ENCODE measurements around the gene TGM4.

The TGM4 gene

DNA sequence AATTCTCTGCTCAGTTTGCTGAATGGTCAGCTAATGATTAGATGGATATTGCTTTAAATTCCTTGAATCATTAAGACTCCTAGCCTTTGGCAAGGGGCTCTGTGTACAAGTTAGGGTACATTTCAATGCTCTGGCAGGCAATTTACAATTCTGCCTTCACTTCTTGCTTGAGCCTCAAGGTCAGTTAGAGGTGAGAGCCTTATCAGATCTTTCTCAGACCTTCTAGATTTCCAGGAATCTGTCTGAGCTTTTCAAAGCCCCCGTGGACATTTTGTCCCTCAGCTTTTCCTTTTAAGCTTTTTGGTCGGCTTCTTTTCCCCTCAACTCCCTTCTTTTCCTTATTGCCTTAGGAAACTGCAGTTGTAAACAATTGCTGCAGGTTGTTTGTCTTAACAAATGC is 34.7 kb downstream of the TGM4 start:
- no peak for ATAC-seq (ENCODE audit: low read depth)
- TF ChIP-seq CTCF (IDR thresholded peaks at IDR 0.05; ENCODE audit: poor library complexity, severe bottlenecking) = no peak
- H3K27ac ChIP-seq (ENCODE audit: poor library complexity, severe bottlenecking) = no peak overlapping the region

DNA sequence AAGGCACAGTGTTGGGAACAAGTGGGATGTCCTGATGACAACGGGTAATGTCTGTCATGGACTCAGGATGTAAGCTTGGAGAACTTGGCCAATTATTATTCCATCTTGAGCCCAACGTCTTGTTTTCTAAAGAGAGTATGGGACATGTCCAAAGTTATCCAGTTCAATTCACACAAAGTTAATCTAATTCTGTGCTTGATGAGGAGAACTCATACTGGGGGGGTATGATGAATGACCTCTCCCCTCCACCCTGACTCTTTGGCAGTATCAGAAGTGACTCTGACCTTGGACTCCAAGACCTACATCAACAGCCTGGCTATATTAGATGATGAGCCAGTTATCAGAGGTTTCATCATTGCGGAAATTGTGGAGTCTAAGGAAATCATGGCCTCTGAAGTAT is 36.3 kb downstream of the TGM4 start:
- Histone ChIP-seq H3K27ac (ENCODE audit: poor library complexity, severe bottlenecking) (no peak overlapping the region), H3K4me1 (ENCODE audit: insufficient read depth, poor library complexity, severe bottlenecking) (peaks cover 14% of the 10 kb centered on the region), H3K27me3 (ENCODE audit: insufficient read depth, poor library complexity, severe bottlenecking) (no peaks in the 10 kb centered on the region), H3K36me3 (ENCODE audit: low read depth) (no peaks in the 10 kb centered on the region), H3K4me3 (ENCODE audit: severe bottlenecking) (no peak overlapping the region), H3K9me3 (ENCODE audit: severe bottlenecking) (no peaks in the 10 kb centered on the region)
- no peak for TF ChIP-seq CTCF (IDR thresholded peaks at IDR 0.05; ENCODE audit: poor library complexity, severe bottlenecking)
- DNase-seq (ENCODE audit: low spot score) = no peak
- no peak for ATAC-seq (ENCODE audit: low read depth)

More for the DNA sequence above, 34.7 kb downstream of the TGM4 start:
- no peak overlapping the region for H3K4me3 ChIP-seq (ENCODE audit: severe bottlenecking)
- H3K9me3 ChIP-seq (ENCODE audit: severe bottlenecking) = no peaks in the 10 kb centered on the region
- H3K4me1 ChIP-seq (ENCODE audit: insufficient read depth, poor library complexity, severe bottlenecking) = peaks cover 14% of the 10 kb centered on the region
- no peak for DNase-seq (ENCODE audit: low spot score)
- H3K27me3 ChIP-seq (ENCODE audit: insufficient read depth, poor library complexity, severe bottlenecking) = no peaks in the 10 kb centered on the region
- no peaks in the 10 kb centered on the region for H3K36me3 ChIP-seq (ENCODE audit: low read depth)

DNA sequence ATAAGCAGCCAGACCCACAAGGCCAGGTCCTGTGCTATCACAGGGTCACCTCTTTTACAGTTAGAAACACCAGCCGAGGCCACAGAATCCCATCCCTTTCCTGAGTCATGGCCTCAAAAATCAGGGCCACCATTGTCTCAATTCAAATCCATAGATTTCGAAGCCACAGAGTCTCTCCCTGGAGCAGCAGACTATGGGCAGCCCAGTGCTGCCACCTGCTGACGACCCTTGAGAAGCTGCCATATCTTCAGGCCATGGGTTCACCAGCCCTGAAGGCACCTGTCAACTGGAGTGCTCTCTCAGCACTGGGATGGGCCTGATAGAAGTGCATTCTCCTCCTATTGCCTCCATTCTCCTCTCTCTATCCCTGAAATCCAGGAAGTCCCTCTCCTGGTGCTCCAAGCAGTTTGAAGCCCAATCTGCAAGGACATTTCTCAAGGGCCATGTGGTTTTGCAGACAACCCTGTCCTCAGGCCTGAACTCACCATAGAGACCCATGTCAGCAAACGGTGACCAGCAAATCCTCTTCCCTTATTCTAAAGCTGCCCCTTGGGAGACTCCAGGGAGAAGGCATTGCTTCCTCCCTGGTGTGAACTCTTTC is 39.6 kb downstream of the TGM4 start:
- DNase-seq (ENCODE audit: low spot score) = no peak
- H3K4me1 ChIP-seq (ENCODE audit: insufficient read depth, poor library complexity, severe bottlenecking) = peaks cover 5% of the 10 kb centered on the region
- H3K36me3 ChIP-seq (ENCODE audit: low read depth) = no peaks in the 10 kb centered on the region
- no peaks in the 10 kb centered on the region for H3K27me3 ChIP-seq (ENCODE audit: insufficient read depth, poor library complexity, severe bottlenecking)
- H3K27ac ChIP-seq (ENCODE audit: poor library complexity, severe bottlenecking) = peak overlapping the region; percentile 15
- peak; percentile 65 for ATAC-seq (ENCODE audit: low read depth)
- peak; percentile 84 for TF ChIP-seq CTCF (IDR thresholded peaks at IDR 0.05; ENCODE audit: poor library complexity, severe bottlenecking)
- no peaks in the 10 kb centered on the region for H3K9me3 ChIP-seq (ENCODE audit: severe bottlenecking)
- no peak overlapping the region for H3K4me3 ChIP-seq (ENCODE audit: severe bottlenecking)

GRCh38 chr3:44914936-44915335 is 40.5 kb downstream of the TGM4 start:
- ATAC-seq (ENCODE audit: low read depth) = peak; percentile 75
- Histone ChIP-seq H3K36me3 (ENCODE audit: low read depth) (0 out of 2 replicates have a peak, but pooled peaks cover 2% of the 10 kb centered on the region), H3K4me3 (ENCODE audit: severe bottlenecking) (no peak overlapping the region), H3K9me3 (ENCODE audit: severe bottlenecking) (no peaks in the 10 kb centered on the region), H3K27ac (ENCODE audit: poor library complexity, severe bottlenecking) (no peak overlapping the region), H3K27me3 (ENCODE audit: insufficient read depth, poor library complexity, severe bottlenecking) (no peaks in the 10 kb centered on the region), H3K4me1 (ENCODE audit: insufficient read depth, poor library complexity, severe bottlenecking) (peaks cover 5% of the 10 kb centered on the region)
- no peak for DNase-seq (ENCODE audit: low spot score)
- TF ChIP-seq CTCF (IDR thresholded peaks at IDR 0.05; ENCODE audit: poor library complexity, severe bottlenecking) = peak; percentile 35

GRCh38 chr3:44915702-44916438 is 41.5 kb downstream of the TGM4 start:
- ATAC-seq (ENCODE audit: low read depth) (no peak), DNase-seq (ENCODE audit: low spot score) (no peak)
- H3K4me1 ChIP-seq (ENCODE audit: insufficient read depth, poor library complexity, severe bottlenecking) = peaks cover 5% of the 10 kb centered on the region
- H3K27ac ChIP-seq (ENCODE audit: poor library complexity, severe bottlenecking) = no peak overlapping the region
- H3K4me3 ChIP-seq (ENCODE audit: severe bottlenecking) = no peak overlapping the region
- 0 out of 2 replicates have a peak, but pooled peaks cover 5% of the 10 kb centered on the region for H3K36me3 ChIP-seq (ENCODE audit: low read depth)
- H3K27me3 ChIP-seq (ENCODE audit: insufficient read depth, poor library complexity, severe bottlenecking) = no peaks in the 10 kb centered on the region
- TF ChIP-seq CTCF (IDR thresholded peaks at IDR 0.05; ENCODE audit: poor library complexity, severe bottlenecking) = no peak
- H3K9me3 ChIP-seq (ENCODE audit: severe bottlenecking) = no peaks in the 10 kb centered on the region
